PC-3 (cell line): ENCODE data around the gene DIP2C. TPM values are rescaled to one million over a fixed set of nuclear protein-coding genes. Genes with fewer than 3 reads are reported as not detected.
"Not testable (repeated sequence)": the region's sequence is repeated elsewhere in the genome, so short reads cannot be mapped to it uniquely, and the experiment has no call there.

ENCODE experiments used
- ATAC-seq: fragments of 200-7000 bp; cut with Tn5 transposase; 2 replicates; pipeline ENCODE4 v1.9.1; 2020; ENCODE audit warnings: mild to moderate bottlenecking, moderate library complexity
- BruUV-seq: library from RNA; stranded (reverse); fragments of 400-500 nt; replicated peaks from 2 replicates; lab custom pipeline; 2021; lab: Mats Ljungman, UMichigan
- CTCF ChIA-PET: fragments of 300-600 bp; sonication (Branson Sonifier 250); formaldehyde crosslinking; loops from one replicate; lab custom pipeline; 2022; ENCODE audit warnings: antibody characterized with exemption; lab: Charles Lee
- POLR2A ChIA-PET: fragments of 300-600 bp; sonication (Branson Sonifier 250); formaldehyde crosslinking; loops from one replicate; lab custom pipeline; 2022; ENCODE audit warnings: antibody characterized with exemption; ENCODE audit not compliant: unreplicated experiment; lab: Charles Lee
- DNase-seq: peaks from one replicate; pipeline ENCODE4 v3.0.0-alpha.2; 2015
- H2AFZ ChIP-seq: fragments of 300-600 bp; sonication (generic); 2 replicates; pipeline ENCODE4 v1.6.0; 2016; ENCODE audit warnings: antibody characterized with exemption, low read length
- H3F3A ChIP-seq: fragments of 300-600 bp; sonication (generic); one replicate; pipeline ENCODE4 v1.6.0; 2017; ENCODE audit warnings: antibody characterized with exemption, low read length, control low read depth, mild to moderate bottlenecking; ENCODE audit not compliant: unreplicated experiment
- H3K27ac ChIP-seq: fragments of 300-600 bp; sonication (generic); 2 replicates; pipeline ENCODE4 v1.5.1; 2016; ENCODE audit warnings: mild to moderate bottlenecking, low read length
- H3K27me3 ChIP-seq: fragments of 300-600 bp; sonication (generic); 2 replicates; pipeline ENCODE4 v1.6.1; 2016; ENCODE audit warnings: low read length, mixed read lengths
- H3K36me3 ChIP-seq: fragments of 300-600 bp; sonication (generic); 2 replicates; pipeline ENCODE4 v1.6.1; 2016; ENCODE audit warnings: low read depth, mixed run types, low read length, mixed read lengths
- H3K4me1 ChIP-seq: fragments of 300-600 bp; sonication (generic); 2 replicates; pipeline ENCODE4 v1.5.1; 2016; ENCODE audit warnings: low read length; ENCODE audit not compliant: insufficient read depth
- H3K4me2 ChIP-seq: fragments of 300-600 bp; sonication (generic); 2 replicates; pipeline ENCODE4 v1.6.0; 2016; ENCODE audit warnings: low read length
- H3K4me3 ChIP-seq: fragments of 300-600 bp; sonication (generic); 2 replicates; pipeline ENCODE4 v1.5.1; 2016; ENCODE audit warnings: mild to moderate bottlenecking, low read length, mixed read lengths
- H3K79me2 ChIP-seq: fragments of 300-600 bp; sonication (generic); 2 replicates; pipeline ENCODE4 v1.6.1; 2017; ENCODE audit warnings: low read length, mixed read lengths
- H3K9ac ChIP-seq: fragments of 300-600 bp; sonication (generic); 2 replicates; pipeline ENCODE4 v1.6.0; 2016; ENCODE audit warnings: mild to moderate bottlenecking, low read length
- H3K9me2 ChIP-seq: fragments of 300-600 bp; sonication (generic); replicated peaks from 2 replicates; pipeline ENCODE4 v1.6.1; 2016; ENCODE audit warnings: mixed run types, low read length, mixed read lengths
- H3K9me3 ChIP-seq: fragments of 300-600 bp; sonication (generic); 2 replicates; pipeline ENCODE4 v1.6.1; 2016; ENCODE audit warnings: low read length, mixed read lengths
- H4K20me1 ChIP-seq: fragments of 300-600 bp; sonication (generic); 2 replicates; pipeline ENCODE4 v1.6.1; 2016; ENCODE audit warnings: low read length, mixed read lengths
- EZH2 ChIP-seq: fragments of 300-600 bp; sonication (generic); IDR thresholded peaks from one replicate; pipeline ENCODE4 v1.6.1; 2017; ENCODE audit warnings: antibody characterized with exemption, mild to moderate bottlenecking, low read length; ENCODE audit not compliant: unreplicated experiment
- EZH2phosphoT487 ChIP-seq: fragments of 300-600 bp; sonication (generic); IDR thresholded peaks from 2 replicates; pipeline ENCODE4 v1.6.1; 2018; ENCODE audit warnings: mild to moderate bottlenecking, antibody characterized with exemption, low read length, borderline replicate concordance
- intact Hi-C: fragments of 100-400 bp; cut with micrococcal nuclease; formaldehyde crosslinking; loops from 2 replicates; pipeline ENCODE4 v1.9.0; 2023
- total RNA-seq: library from RNA; depleted of rRNA; stranded (reverse); fragments of >200 nt; gene quantifications from 2 replicates; pipeline ENCODE4 v1.2.3, GENCODE V29; 2014
- TF ChIP-seq, protein P1 (sequence below): fragments of 300-600 bp; sonication (generic); conservative IDR thresholded peaks from 2 replicates; pipeline ENCODE4 v1.5.1; 2017; ENCODE audit warnings: antibody characterized with exemption, low read depth, mild to moderate bottlenecking, low read length

Gene DIP2C
- total RNA-seq, 1 experiment from 2014 or later = 3.1 TPM

DNA sequence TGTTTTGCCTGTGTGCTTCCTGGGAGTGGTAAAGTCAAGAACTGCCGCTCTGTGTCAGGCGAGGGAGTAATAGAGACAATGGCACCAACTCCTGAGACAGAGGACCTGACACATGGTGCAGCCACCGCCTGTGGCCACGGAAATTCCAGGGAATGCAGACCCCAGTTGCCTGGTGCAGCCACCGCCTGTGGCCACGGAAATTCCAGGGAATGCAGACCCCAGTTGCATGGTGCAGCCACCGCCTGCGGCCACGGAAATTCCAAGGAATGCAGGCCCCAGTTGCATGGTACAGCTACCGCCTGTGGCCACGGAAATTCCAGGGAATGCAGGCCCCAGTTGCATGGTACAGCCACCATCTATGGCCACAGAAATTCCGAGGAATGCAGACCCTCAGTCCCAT, 8.7 kb downstream of the DIP2C start:
- ATAC-seq (no peak), DNase-seq (no peak)
- ChIA-PET CTCF (no interaction called here), POLR2A (no interaction called here)
- TF ChIP-seq EZH2 (no peak), EZH2phosphoT487 (no peak)
- TF ChIP-seq, protein P1, sequence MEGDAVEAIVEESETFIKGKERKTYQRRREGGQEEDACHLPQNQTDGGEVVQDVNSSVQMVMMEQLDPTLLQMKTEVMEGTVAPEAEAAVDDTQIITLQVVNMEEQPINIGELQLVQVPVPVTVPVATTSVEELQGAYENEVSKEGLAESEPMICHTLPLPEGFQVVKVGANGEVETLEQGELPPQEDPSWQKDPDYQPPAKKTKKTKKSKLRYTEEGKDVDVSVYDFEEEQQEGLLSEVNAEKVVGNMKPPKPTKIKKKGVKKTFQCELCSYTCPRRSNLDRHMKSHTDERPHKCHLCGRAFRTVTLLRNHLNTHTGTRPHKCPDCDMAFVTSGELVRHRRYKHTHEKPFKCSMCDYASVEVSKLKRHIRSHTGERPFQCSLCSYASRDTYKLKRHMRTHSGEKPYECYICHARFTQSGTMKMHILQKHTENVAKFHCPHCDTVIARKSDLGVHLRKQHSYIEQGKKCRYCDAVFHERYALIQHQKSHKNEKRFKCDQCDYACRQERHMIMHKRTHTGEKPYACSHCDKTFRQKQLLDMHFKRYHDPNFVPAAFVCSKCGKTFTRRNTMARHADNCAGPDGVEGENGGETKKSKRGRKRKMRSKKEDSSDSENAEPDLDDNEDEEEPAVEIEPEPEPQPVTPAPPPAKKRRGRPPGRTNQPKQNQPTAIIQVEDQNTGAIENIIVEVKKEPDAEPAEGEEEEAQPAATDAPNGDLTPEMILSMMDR = no peak
- Histone ChIP-seq H2AFZ (no peak overlapping the region), H3K9me2 (no peaks in the 10 kb centered on the region), H3K36me3 (no peaks in the 10 kb centered on the region), H3K27ac (no peak overlapping the region), H3K4me2 (no peak overlapping the region), H3K9ac (no peak overlapping the region), H4K20me1 (no peaks in the 10 kb centered on the region), H3F3A (no peaks in the 10 kb centered on the region), H3K9me3 (no peaks in the 10 kb centered on the region), H3K27me3 (no peaks in the 10 kb centered on the region), H3K79me2 (peaks cover 44% of the 10 kb centered on the region), H3K4me1 (peaks cover 13% of the 10 kb centered on the region), H3K4me3 (no peak overlapping the region)
- BruUV-seq = no TSS peak
- intact Hi-C loops = loop anchor here (5.0 kb wide), 2 partner anchors 107 to 168 kb away; no protein-coding TSS in a partner anchor

DNA sequence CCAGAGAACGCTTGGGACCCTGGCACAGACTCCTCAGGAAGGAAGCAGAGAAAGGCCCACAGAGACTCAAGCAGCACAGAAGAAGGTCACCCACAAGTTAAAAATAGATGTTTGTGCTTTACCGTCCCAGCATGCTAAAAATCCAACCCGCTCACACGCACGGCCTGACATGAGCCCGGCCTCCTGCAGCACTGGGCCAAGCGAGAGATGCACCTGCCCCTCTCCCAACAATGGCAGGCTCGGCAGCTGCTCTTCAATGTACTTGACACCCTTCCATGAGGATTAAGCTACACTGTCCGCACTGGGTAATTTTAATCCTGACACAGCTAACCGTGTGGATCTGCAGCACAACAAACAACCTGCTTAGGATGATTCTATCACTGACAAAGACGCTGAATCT, 9.3 kb downstream of the DIP2C start:
- Histone ChIP-seq H3K4me3 (no peak overlapping the region), H3K4me1 (peaks cover 13% of the 10 kb centered on the region), H3K79me2 (peaks cover 42% of the 10 kb centered on the region), H3K9me2 (no peaks in the 10 kb centered on the region), H3K9ac (no peak overlapping the region), H3K27ac (no peak overlapping the region), H3K4me2 (no peak overlapping the region), H3K9me3 (no peaks in the 10 kb centered on the region), H4K20me1 (no peaks in the 10 kb centered on the region), H3F3A (no peaks in the 10 kb centered on the region), H2AFZ (no peak overlapping the region), H3K36me3 (no peaks in the 10 kb centered on the region), H3K27me3 (no peaks in the 10 kb centered on the region)
- POLR2A ChIA-PET = no interaction called here
- ATAC-seq (no peak), DNase-seq (no peak)
- intact Hi-C loops = loop anchor here (5.0 kb wide), 2 partner anchors 107 to 168 kb away; no protein-coding TSS in a partner anchor
- CTCF ChIA-PET = no interaction called here
- BruUV-seq = no TSS peak
- no peak for TF ChIP-seq EZH2phosphoT487
- TF ChIP-seq EZH2 = no peak
- TF ChIP-seq, protein P1 = no peak

GRCh38 chr10:679556-679955, 9.9 kb downstream of the DIP2C start:
- Histone ChIP-seq H3K9me3 (no peaks in the 10 kb centered on the region), H2AFZ (no peak overlapping the region), H3K4me2 (no peak overlapping the region), H3K27ac (no peak overlapping the region), H3K36me3 (no peaks in the 10 kb centered on the region), H3K9ac (no peak overlapping the region), H4K20me1 (no peaks in the 10 kb centered on the region), H3K27me3 (no peaks in the 10 kb centered on the region), H3K9me2 (no peaks in the 10 kb centered on the region), H3K4me3 (no peak overlapping the region), H3K79me2 (peaks cover 40% of the 10 kb centered on the region), H3K4me1 (peaks cover 13% of the 10 kb centered on the region), H3F3A (no peaks in the 10 kb centered on the region)
- TF ChIP-seq, protein P1 = no peak
- TF ChIP-seq EZH2 = no peak
- no peak for TF ChIP-seq EZH2phosphoT487
- ChIA-PET CTCF (no interaction called here), POLR2A (no interaction called here)
- ATAC-seq (no peak), DNase-seq (no peak)
- intact Hi-C loops = no loop called here
- no TSS peak for BruUV-seq

GRCh38 chr10:678662-679005, 10.8 kb downstream of the DIP2C start:
- BruUV-seq, intact Hi-C loops, DNase-seq, H4K20me1 ChIP-seq, H3K4me3 ChIP-seq, H3K9me3 ChIP-seq, H3K9ac ChIP-seq, H3K4me2 ChIP-seq, H3K36me3 ChIP-seq, CTCF ChIA-PET, POLR2A ChIA-PET, ATAC-seq, H3K9me2 ChIP-seq, H3K27ac ChIP-seq, H3K4me1 ChIP-seq, H2AFZ ChIP-seq, H3F3A ChIP-seq, H3K27me3 ChIP-seq: not testable (repeated sequence)
- peaks cover 38% of the 10 kb centered on the region for H3K79me2 ChIP-seq
